ENCODE results near the gene NRG3.

GRCh38 chr10:82910301-82910700, 1035.3 kb downstream of the NRG3 start:
- no peak for TF ChIP-seq POLR2A (IDR thresholded peaks at IDR 0.05; ENCODE audit: low read depth, low read length)
- no peak for TF ChIP-seq POLR2AphosphoS5 (IDR thresholded peaks at IDR 0.05; ENCODE audit: low read depth, low read length)

Data from GM12892 (cell line).